WTC11 (cell line): ENCODE data around the gene OR2L3. TPM values are rescaled to one million over a fixed set of nuclear protein-coding genes. Genes with fewer than 3 reads are reported as not detected.

Experiments used
- ATAC-seq: fragments of 200-7000 bp; cut with Tn5 transposase; 2 replicates; pipeline ENCODE4 v1.10.0; 2021; ENCODE audit warnings: mild to moderate bottlenecking, moderate library complexity
- Bru-seq: library from RNA; stranded (reverse); fragments of 400-500 nt; gene quantifications from one replicate; lab custom pipeline; 2021; lab: Mats Ljungman, UMichigan
- CTCF ChIA-PET: fragments of 300-600 bp; sonication (Branson Sonifier 250); formaldehyde crosslinking; loops from one replicate; lab custom pipeline; 2021; ENCODE audit warnings: antibody characterized with exemption; lab: Charles Lee
- POLR2A ChIA-PET: fragments of 350-600 bp; sonication (Branson Sonifier 250); formaldehyde crosslinking; loops from one replicate; lab custom pipeline; 2021; ENCODE audit warnings: antibody characterized with exemption; lab: Charles Lee
- DNase-seq: peaks from one replicate; pipeline ENCODE4 v3.0.0; 2021; ENCODE audit warnings: low spot score
- H3K27ac Mint-ChIP-seq: 2 replicates; pipeline ENCODE4 v1.8.0; 2021; ENCODE audit warnings: mixed read lengths
- H3K27me3 Mint-ChIP-seq: 2 replicates; pipeline ENCODE4 v1.8.0; 2021; ENCODE audit warnings: low read depth, mild to moderate bottlenecking, moderate library complexity, mixed read lengths
- H3K36me3 Mint-ChIP-seq: 2 replicates; pipeline ENCODE4 v1.8.0; 2021; ENCODE audit warnings: mixed read lengths
- H3K4me1 Mint-ChIP-seq: 2 replicates; pipeline ENCODE4 v1.8.0; 2022; ENCODE audit warnings: mixed read lengths
- H3K4me3 Mint-ChIP-seq: 2 replicates; pipeline ENCODE4 v1.8.0; 2021; ENCODE audit warnings: mild to moderate bottlenecking, moderate library complexity, mixed read lengths
- H3K9me3 Mint-ChIP-seq: 2 replicates; pipeline ENCODE4 v1.8.0; 2021; ENCODE audit warnings: mixed read lengths
- ATF1 ChIP-seq: sonication (generic); formaldehyde crosslinking; IDR thresholded peaks from 2 replicates; pipeline ENCODE4 v1.8.1; 2023; ENCODE audit warnings: mild to moderate bottlenecking, moderate library complexity, missing genetic modification reagents
- IRF2 ChIP-seq: sonication (generic); formaldehyde crosslinking; IDR thresholded peaks from 2 replicates; pipeline ENCODE4 v1.8.0; 2022; ENCODE audit warnings: low read depth, missing genetic modification reagents, borderline replicate concordance
- JUN ChIP-seq: sonication (generic); formaldehyde crosslinking; IDR thresholded peaks from 2 replicates; pipeline ENCODE4 v1.8.0; 2023; ENCODE audit warnings: mild to moderate bottlenecking, missing genetic modification reagents
- MXD4 ChIP-seq: fragments of 250-450 bp; sonication (Bioruptor Pico); IDR thresholded peaks from 2 replicates; pipeline ENCODE4 v1.8.0; 2021; ENCODE audit warnings: mild to moderate bottlenecking, moderate library complexity, borderline replicate concordance
- NFYB ChIP-seq: sonication (generic); formaldehyde crosslinking; conservative IDR thresholded peaks from 2 replicates; pipeline ENCODE4 v1.8.0; 2022; ENCODE audit warnings: low read depth, missing genetic modification reagents
- NR1H2 ChIP-seq: sonication (generic); formaldehyde crosslinking; IDR thresholded peaks from 2 replicates; pipeline ENCODE4 v1.9.0; 2021; ENCODE audit warnings: mild to moderate bottlenecking, moderate library complexity, missing genetic modification reagents
- NR2C2 ChIP-seq: sonication (generic); formaldehyde crosslinking; IDR thresholded peaks from 2 replicates; pipeline ENCODE4 v1.8.0; 2022; ENCODE audit warnings: mild to moderate bottlenecking, missing genetic modification reagents
- PRRX2 ChIP-seq: fragments of 250-450 bp; sonication (Bioruptor Pico); IDR thresholded peaks from 2 replicates; pipeline ENCODE4 v1.8.0; 2021; ENCODE audit warnings: mild to moderate bottlenecking
- RELA ChIP-seq: sonication (generic); formaldehyde crosslinking; IDR thresholded peaks from 2 replicates; pipeline ENCODE4 v1.8.1; 2022; ENCODE audit warnings: missing genetic modification reagents, mild to moderate bottlenecking, borderline replicate concordance
- SMAD3 ChIP-seq: sonication (generic); formaldehyde crosslinking; IDR thresholded peaks from 2 replicates; pipeline ENCODE4 v1.8.0; 2022; ENCODE audit warnings: missing genetic modification reagents, mild to moderate bottlenecking, borderline replicate concordance
- SOX15 ChIP-seq: fragments of 250-450 bp; sonication (Bioruptor Pico); IDR thresholded peaks from 2 replicates; pipeline ENCODE4 v1.9.0; 2021; ENCODE audit warnings: mild to moderate bottlenecking
- TP53 ChIP-seq: sonication (generic); formaldehyde crosslinking; IDR thresholded peaks from 2 replicates; pipeline ENCODE4 v1.8.1; 2023; ENCODE audit warnings: mild to moderate bottlenecking, missing genetic modification reagents
- ZNF396 ChIP-seq: fragments of 250-450 bp; sonication (Bioruptor Pico); IDR thresholded peaks from 2 replicates; pipeline ENCODE4 v1.8.0; 2021; ENCODE audit warnings: mild to moderate bottlenecking, moderate library complexity, borderline replicate concordance
- ZNF416 ChIP-seq: fragments of 250-450 bp; sonication (Bioruptor Pico); IDR thresholded peaks from 2 replicates; pipeline ENCODE4 v1.9.0; 2021; ENCODE audit warnings: mild to moderate bottlenecking, inconsistent platforms
- long read RNA-seq, 3 experiments: library from RNA in 1 of 3; library from capped mRNA in 1 of 3; library from polyadenylated mRNA in 1 of 3; unstranded in 2 of 3; stranded (forward) in 1 of 3; transcript quantifications; one replicate each; pipeline ENCODE4 v2.0.0, GENCODE V29; 2021
- total RNA-seq: library from RNA; stranded (reverse); gene quantifications from 3 replicates; pipeline ENCODE4 v1.2.3, GENCODE V29; 2021
- TF ChIP-seq, protein P1 (sequence below): sonication (generic); formaldehyde crosslinking; IDR thresholded peaks from 2 replicates; pipeline ENCODE4 v1.8.0; 2023; ENCODE audit warnings: missing genetic modification reagents, mild to moderate bottlenecking, borderline replicate concordance
- TF ChIP-seq, protein P2 (sequence below): sonication (generic); formaldehyde crosslinking; IDR thresholded peaks from 2 replicates; pipeline ENCODE4 v1.8.1; 2023; ENCODE audit warnings: mild to moderate bottlenecking, missing genetic modification reagents, moderate library complexity
- TF ChIP-seq, protein P3 (sequence below): fragments of 250-450 bp; sonication (Bioruptor Pico); IDR thresholded peaks from 2 replicates; pipeline ENCODE4 v1.8.0; 2021; ENCODE audit warnings: mild to moderate bottlenecking
- TF ChIP-seq, protein P4 (sequence below): sonication (generic); formaldehyde crosslinking; conservative IDR thresholded peaks from 2 replicates; pipeline ENCODE4 v1.8.1; 2022; ENCODE audit warnings: mild to moderate bottlenecking, missing genetic modification reagents
- TF ChIP-seq, protein P5 (sequence below): fragments of 250-450 bp; sonication (Bioruptor Pico); IDR thresholded peaks from 2 replicates; pipeline ENCODE4 v1.9.0; 2021; ENCODE audit warnings: mild to moderate bottlenecking, borderline replicate concordance
- TF ChIP-seq, protein P6 (sequence below): sonication (generic); formaldehyde crosslinking; conservative IDR thresholded peaks from 2 replicates; pipeline ENCODE4 v1.8.1; 2023; ENCODE audit warnings: mild to moderate bottlenecking, low read depth, missing genetic modification reagents, moderate library complexity

The OR2L3 gene, protein sequence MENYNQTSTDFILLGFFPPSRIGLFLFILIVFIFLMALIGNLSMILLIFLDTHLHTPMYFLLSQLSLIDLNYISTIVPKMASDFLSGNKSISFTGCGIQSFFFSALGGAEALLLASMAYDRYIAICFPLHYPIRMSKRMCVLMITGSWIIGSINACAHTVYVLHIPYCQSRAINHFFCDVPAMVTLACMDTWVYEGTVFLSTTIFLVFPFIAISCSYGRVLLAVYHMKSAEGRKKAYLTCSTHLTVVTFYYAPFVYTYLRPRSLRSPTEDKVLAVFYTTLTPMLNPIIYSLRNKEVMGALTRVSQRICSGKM
- total RNA-seq, result not detected in 3 replicates
- not detected for Bru-seq, nascent RNA
- long read RNA-seq, experiment 1, result 0 reads
- long read RNA-seq, experiment 2, result 0 reads
- long read RNA-seq, experiment 3, result 0 reads

DNA sequence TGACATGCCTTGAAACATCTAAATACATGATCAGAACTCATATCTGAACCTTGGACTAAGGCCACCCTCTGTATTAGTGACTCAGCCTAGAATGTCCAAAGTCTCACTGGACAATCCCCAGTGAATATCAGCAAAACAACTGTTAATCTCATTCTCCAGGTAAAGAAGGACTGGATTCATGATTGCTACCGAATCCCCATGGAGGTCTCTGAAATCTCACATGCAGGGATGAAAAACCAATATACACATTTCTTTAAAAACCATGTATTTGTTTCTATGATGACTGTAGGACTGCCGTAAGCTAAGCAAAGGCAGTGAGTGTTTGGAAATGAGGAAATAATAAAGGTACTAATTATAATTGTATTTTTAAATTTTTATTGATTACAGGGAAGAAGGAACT, at the start of gene OR2L3:
Gene OR2L3 (plus strand): TSS at position 301 of the 400 bp plus-strand sequence. CDS start 13,846 bp downstream, outside the sequence.
- TF ChIP-seq TP53, result no peak
- no peak for TF ChIP-seq RELA
- TF ChIP-seq NR1H2 (CRISPR knock-in tag), result no peak
- no peak for TF ChIP-seq ZNF396 (CRISPR knock-in tag)
- TF ChIP-seq, protein P1, sequence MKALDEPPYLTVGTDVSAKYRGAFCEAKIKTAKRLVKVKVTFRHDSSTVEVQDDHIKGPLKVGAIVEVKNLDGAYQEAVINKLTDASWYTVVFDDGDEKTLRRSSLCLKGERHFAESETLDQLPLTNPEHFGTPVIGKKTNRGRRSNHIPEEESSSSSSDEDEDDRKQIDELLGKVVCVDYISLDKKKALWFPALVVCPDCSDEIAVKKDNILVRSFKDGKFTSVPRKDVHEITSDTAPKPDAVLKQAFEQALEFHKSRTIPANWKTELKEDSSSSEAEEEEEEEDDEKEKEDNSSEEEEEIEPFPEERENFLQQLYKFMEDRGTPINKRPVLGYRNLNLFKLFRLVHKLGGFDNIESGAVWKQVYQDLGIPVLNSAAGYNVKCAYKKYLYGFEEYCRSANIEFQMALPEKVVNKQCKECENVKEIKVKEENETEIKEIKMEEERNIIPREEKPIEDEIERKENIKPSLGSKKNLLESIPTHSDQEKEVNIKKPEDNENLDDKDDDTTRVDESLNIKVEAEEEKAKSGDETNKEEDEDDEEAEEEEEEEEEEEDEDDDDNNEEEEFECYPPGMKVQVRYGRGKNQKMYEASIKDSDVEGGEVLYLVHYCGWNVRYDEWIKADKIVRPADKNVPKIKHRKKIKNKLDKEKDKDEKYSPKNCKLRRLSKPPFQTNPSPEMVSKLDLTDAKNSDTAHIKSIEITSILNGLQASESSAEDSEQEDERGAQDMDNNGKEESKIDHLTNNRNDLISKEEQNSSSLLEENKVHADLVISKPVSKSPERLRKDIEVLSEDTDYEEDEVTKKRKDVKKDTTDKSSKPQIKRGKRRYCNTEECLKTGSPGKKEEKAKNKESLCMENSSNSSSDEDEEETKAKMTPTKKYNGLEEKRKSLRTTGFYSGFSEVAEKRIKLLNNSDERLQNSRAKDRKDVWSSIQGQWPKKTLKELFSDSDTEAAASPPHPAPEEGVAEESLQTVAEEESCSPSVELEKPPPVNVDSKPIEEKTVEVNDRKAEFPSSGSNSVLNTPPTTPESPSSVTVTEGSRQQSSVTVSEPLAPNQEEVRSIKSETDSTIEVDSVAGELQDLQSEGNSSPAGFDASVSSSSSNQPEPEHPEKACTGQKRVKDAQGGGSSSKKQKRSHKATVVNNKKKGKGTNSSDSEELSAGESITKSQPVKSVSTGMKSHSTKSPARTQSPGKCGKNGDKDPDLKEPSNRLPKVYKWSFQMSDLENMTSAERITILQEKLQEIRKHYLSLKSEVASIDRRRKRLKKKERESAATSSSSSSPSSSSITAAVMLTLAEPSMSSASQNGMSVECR (CRISPR knock-in tag), result no peak
- TF ChIP-seq IRF2 (CRISPR knock-in tag), result no peak
- no peak for TF ChIP-seq ATF1 (CRISPR knock-in tag)
- TF ChIP-seq SOX15 (CRISPR knock-in tag), result no peak

DNA sequence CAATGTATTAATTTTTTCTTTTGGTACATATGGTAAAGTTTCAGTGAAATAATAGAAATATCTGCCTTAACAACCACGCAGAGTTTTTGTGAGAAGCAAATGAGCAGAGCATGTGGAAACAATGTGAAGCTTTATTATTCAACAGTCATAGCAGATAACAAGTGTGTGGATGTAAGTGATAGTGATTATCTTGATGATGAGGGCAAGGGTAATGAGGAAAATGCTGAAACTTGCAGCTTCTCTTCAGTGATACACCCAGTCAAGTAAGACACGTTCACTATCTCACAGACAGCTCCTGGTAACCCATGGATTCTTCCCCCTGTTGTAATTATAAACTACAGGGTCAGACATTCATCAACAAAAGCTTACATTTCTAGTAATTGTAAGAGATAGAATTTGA, 47.8 kb upstream of the OR2L3 start:
- Mint-ChIP-seq H3K9me3 (peaks cover 71% of the 10 kb centered on the region), H3K36me3 (peaks cover 59% of the 10 kb centered on the region), H3K27ac (no peak overlapping the region), H3K4me1 (no peaks in the 10 kb centered on the region), H3K27me3 (peaks cover 16% of the 10 kb centered on the region), H3K4me3 (no peak overlapping the region)
- ChIA-PET POLR2A (no interaction called here), CTCF (no interaction called here)
- ATAC-seq (no peak), DNase-seq (no peak)
- TF ChIP-seq, protein P2, sequence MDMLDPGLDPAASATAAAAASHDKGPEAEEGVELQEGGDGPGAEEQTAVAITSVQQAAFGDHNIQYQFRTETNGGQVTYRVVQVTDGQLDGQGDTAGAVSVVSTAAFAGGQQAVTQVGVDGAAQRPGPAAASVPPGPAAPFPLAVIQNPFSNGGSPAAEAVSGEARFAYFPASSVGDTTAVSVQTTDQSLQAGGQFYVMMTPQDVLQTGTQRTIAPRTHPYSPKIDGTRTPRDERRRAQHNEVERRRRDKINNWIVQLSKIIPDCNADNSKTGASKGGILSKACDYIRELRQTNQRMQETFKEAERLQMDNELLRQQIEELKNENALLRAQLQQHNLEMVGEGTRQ (CRISPR knock-in tag), result no peak
- TF ChIP-seq, protein P3, sequence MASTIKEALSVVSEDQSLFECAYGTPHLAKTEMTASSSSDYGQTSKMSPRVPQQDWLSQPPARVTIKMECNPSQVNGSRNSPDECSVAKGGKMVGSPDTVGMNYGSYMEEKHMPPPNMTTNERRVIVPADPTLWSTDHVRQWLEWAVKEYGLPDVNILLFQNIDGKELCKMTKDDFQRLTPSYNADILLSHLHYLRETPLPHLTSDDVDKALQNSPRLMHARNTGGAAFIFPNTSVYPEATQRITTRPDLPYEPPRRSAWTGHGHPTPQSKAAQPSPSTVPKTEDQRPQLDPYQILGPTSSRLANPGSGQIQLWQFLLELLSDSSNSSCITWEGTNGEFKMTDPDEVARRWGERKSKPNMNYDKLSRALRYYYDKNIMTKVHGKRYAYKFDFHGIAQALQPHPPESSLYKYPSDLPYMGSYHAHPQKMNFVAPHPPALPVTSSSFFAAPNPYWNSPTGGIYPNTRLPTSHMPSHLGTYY (CRISPR knock-in tag), result no peak
- TF ChIP-seq, protein P4, sequence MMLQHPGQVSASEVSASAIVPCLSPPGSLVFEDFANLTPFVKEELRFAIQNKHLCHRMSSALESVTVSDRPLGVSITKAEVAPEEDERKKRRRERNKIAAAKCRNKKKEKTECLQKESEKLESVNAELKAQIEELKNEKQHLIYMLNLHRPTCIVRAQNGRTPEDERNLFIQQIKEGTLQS, result no peak
- TF ChIP-seq, protein P5, sequence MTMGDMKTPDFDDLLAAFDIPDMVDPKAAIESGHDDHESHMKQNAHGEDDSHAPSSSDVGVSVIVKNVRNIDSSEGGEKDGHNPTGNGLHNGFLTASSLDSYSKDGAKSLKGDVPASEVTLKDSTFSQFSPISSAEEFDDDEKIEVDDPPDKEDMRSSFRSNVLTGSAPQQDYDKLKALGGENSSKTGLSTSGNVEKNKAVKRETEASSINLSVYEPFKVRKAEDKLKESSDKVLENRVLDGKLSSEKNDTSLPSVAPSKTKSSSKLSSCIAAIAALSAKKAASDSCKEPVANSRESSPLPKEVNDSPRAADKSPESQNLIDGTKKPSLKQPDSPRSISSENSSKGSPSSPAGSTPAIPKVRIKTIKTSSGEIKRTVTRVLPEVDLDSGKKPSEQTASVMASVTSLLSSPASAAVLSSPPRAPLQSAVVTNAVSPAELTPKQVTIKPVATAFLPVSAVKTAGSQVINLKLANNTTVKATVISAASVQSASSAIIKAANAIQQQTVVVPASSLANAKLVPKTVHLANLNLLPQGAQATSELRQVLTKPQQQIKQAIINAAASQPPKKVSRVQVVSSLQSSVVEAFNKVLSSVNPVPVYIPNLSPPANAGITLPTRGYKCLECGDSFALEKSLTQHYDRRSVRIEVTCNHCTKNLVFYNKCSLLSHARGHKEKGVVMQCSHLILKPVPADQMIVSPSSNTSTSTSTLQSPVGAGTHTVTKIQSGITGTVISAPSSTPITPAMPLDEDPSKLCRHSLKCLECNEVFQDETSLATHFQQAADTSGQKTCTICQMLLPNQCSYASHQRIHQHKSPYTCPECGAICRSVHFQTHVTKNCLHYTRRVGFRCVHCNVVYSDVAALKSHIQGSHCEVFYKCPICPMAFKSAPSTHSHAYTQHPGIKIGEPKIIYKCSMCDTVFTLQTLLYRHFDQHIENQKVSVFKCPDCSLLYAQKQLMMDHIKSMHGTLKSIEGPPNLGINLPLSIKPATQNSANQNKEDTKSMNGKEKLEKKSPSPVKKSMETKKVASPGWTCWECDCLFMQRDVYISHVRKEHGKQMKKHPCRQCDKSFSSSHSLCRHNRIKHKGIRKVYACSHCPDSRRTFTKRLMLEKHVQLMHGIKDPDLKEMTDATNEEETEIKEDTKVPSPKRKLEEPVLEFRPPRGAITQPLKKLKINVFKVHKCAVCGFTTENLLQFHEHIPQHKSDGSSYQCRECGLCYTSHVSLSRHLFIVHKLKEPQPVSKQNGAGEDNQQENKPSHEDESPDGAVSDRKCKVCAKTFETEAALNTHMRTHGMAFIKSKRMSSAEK (CRISPR knock-in tag), result no peak
- TF ChIP-seq SMAD3 (CRISPR knock-in tag), result no peak
- no peak for TF ChIP-seq NR2C2 (CRISPR knock-in tag)
- no peak for TF ChIP-seq MXD4 (CRISPR knock-in tag)
- no peak for TF ChIP-seq JUN (CRISPR knock-in tag)
- TF ChIP-seq NFYB (CRISPR knock-in tag), result no peak
- TF ChIP-seq, protein P6, sequence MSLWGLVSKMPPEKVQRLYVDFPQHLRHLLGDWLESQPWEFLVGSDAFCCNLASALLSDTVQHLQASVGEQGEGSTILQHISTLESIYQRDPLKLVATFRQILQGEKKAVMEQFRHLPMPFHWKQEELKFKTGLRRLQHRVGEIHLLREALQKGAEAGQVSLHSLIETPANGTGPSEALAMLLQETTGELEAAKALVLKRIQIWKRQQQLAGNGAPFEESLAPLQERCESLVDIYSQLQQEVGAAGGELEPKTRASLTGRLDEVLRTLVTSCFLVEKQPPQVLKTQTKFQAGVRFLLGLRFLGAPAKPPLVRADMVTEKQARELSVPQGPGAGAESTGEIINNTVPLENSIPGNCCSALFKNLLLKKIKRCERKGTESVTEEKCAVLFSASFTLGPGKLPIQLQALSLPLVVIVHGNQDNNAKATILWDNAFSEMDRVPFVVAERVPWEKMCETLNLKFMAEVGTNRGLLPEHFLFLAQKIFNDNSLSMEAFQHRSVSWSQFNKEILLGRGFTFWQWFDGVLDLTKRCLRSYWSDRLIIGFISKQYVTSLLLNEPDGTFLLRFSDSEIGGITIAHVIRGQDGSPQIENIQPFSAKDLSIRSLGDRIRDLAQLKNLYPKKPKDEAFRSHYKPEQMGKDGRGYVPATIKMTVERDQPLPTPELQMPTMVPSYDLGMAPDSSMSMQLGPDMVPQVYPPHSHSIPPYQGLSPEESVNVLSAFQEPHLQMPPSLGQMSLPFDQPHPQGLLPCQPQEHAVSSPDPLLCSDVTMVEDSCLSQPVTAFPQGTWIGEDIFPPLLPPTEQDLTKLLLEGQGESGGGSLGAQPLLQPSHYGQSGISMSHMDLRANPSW, result no peak
- TF ChIP-seq ZNF416 (CRISPR knock-in tag), result no peak
- TF ChIP-seq PRRX2 (CRISPR knock-in tag), result no peak
- no peak for TF ChIP-seq RELA

More for the DNA sequence above, at the start of gene OR2L3:
- Mint-ChIP-seq H3K4me1 (no peaks in the 10 kb centered on the region), H3K9me3 (peaks cover 72% of the 10 kb centered on the region), H3K27me3 (peaks cover 7% of the 10 kb centered on the region), H3K27ac (no peak within 1 kb of the TSS), H3K36me3 (peaks cover 52% of the 10 kb centered on the region), H3K4me3 (no peak within 1 kb of the TSS)
- ChIA-PET POLR2A (no interaction called here), CTCF (no interaction called here)
- DNase-seq (no peak), ATAC-seq (no peak)
